Keratinocyte (primary cell): Measurements from ENCODE around the gene SCCPDH.

Experiments
- CTCF ChIP-seq, 3 experiments: IDR thresholded peaks in 1 of 3; conservative IDR thresholded peaks in 1 of 3; optimal IDR thresholded peaks in 1 of 3; 2 replicates in 2 of 3; 3 replicates in 1 of 3; pipeline versions ENCODE3 to v1.5.1; 2011; ENCODE audit warnings: low read length in 3 of 3, mild to moderate bottlenecking in 3 of 3, moderate library complexity in 2 of 3, control low read depth in 1 of 3, inconsistent platforms in 1 of 3; ENCODE audit not compliant: insufficient read depth in 2 of 3; ENCODE audit errors: extremely low read depth in 1 of 3
- EZH2 ChIP-seq: IDR thresholded peaks from one replicate; pipeline ENCODE4 v1.6.1; 2012; ENCODE audit warnings: inconsistent platforms, mild to moderate bottlenecking, low read length, moderate library complexity

GRCh38 chr1:246761396-246761795, 37.2 kb downstream of the SCCPDH start:
- TF ChIP-seq CTCF (optimal IDR thresholded peaks at IDR 0.05 in 1 of 3, IDR thresholded peaks at IDR 0.05 in 1 of 3, conservative IDR thresholded peaks at IDR 0.05 in 1 of 3; ENCODE audit: extremely low read depth in 1 of 3, insufficient read depth in 2 of 3, low read length in 3 of 3), result no peak
- TF ChIP-seq EZH2, result no peak
